Effector memory CD8-positive, alpha-beta T cell (primary cell): ENCODE results near the gene PHKA2.

Source experiments
- ATAC-seq: fragments of 150-1000 bp; cut with Tn5 transposase; replicated peaks from 2 replicates; pipeline ENCODE4 v1.10.0; 2021; ENCODE audit warnings: mild to moderate bottlenecking, moderate library complexity
- DNase-seq, 3 experiments: peaks; one replicate each; pipeline ENCODE4 v3.0.0; 2021
- H3K27ac Mint-ChIP-seq, 2 donors: one replicate each; pipeline ENCODE4 v1.8.0; 2022; ENCODE audit warnings: mild to moderate bottlenecking in 2 of 2, mixed read lengths in 2 of 2, moderate library complexity in 2 of 2
- H3K27me3 Mint-ChIP-seq, 2 donors: one replicate each; pipeline ENCODE4 v1.8.0; 2022; ENCODE audit warnings: mixed read lengths in 2 of 2
- H3K36me3 Mint-ChIP-seq: one replicate; pipeline ENCODE4 v1.8.0; 2022; ENCODE audit warnings: mild to moderate bottlenecking, moderate library complexity, mixed read lengths; ENCODE audit not compliant: insufficient read depth
- H3K4me1 Mint-ChIP-seq, 2 donors: one replicate each; pipeline ENCODE4 v1.8.0; 2022; ENCODE audit warnings: low read depth in 2 of 2, mixed read lengths in 2 of 2
- H3K4me3 Mint-ChIP-seq, 2 donors: one replicate each; pipeline ENCODE4 v1.8.0; 2022; ENCODE audit warnings: mild to moderate bottlenecking in 2 of 2, mixed read lengths in 2 of 2, moderate library complexity in 2 of 2
- H3K9me3 Mint-ChIP-seq, 2 donors: one replicate each; pipeline ENCODE4 v1.8.0; 2022; ENCODE audit warnings: mixed read lengths in 2 of 2

The PHKA2 gene

GRCh38 chrX:18898091-18898490 is 85.8 kb downstream of the PHKA2 start:
- H3K4me3 Mint-ChIP-seq = no peak overlapping the region
- DNase-seq = no peak
- no peak for ATAC-seq
- H3K27me3 Mint-ChIP-seq = no peaks in the 10 kb centered on the region
- peak overlapping the region in 1 of 2 donors; percentile 15 for H3K27ac Mint-ChIP-seq
- H3K36me3 Mint-ChIP-seq = peaks cover 9% of the 10 kb centered on the region
- no peaks in the 10 kb centered on the region for H3K4me1 Mint-ChIP-seq
- H3K9me3 Mint-ChIP-seq = no peaks in the 10 kb centered on the region

DNA sequence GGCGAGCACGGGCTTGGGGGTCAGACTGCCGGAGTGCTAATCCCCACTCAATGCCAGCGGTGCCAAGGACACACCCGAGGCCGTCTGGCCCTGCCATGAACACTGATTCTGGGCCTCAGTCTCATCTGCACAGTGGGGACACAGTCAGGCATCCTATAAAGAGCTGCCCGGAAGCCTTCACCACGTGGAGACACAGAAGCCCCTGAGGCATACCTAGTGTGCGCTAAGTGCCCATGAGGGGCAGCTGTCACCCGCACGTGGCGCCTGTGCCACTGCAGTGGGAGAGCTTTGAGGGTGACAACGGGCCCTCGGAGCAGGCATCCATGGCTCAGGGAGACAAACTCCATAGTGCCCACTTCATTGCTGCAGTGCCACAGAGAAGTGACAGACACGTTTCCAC is 86.3 kb downstream of the PHKA2 start:
- no peak for ATAC-seq
- Mint-ChIP-seq H3K27ac (peak overlapping the region in 1 of 2 donors; percentile 15), H3K4me1 (no peaks in the 10 kb centered on the region), H3K9me3 (no peaks in the 10 kb centered on the region), H3K36me3 (peaks cover 7% of the 10 kb centered on the region), H3K4me3 (no peak overlapping the region), H3K27me3 (no peaks in the 10 kb centered on the region)
- DNase-seq = no peak

DNA sequence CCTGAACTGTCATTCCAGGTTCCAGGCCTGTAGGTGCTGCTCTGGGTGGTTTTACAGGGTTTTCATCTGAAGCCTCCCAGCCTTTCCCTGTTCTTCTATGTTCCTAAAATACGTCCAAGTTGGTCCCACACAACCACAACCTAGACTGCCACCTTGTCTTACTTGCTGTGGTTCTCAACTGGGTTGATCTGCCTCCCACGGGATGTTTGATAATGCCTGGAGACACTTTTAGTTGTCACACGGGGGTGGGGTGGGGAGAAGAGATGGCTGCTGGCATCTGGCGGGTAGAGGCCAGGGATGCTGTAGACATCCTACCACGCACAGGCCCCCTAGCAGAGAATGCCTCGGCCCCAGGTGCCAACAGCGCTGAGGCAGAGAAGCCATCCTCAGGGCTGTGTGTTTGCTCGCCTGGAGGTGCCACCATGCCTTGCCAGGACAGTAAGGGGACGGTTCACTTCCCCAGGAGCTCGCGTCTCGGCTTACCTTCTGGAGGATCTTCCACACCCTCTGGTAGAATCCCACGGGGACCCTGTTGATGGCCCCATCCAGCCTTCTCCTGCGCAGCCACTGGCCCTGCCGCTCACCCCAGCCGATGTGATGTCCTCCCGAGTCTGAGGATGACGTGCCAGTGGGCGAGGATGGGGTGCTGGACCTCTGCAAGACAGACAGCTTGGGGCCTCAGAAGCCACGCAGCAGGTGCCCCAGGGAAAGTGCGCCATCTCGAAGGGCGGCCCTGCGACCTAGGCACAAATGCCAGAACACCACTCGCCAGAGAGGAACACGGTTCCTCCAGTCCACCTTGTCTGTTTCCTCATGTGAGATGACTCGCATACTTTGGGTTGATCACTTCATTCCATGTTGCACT is 87.0 kb downstream of the PHKA2 start:
- no peak overlapping the region for H3K27ac Mint-ChIP-seq
- H3K4me1 Mint-ChIP-seq = no peaks in the 10 kb centered on the region
- no peaks in the 10 kb centered on the region for H3K9me3 Mint-ChIP-seq
- no peaks in the 10 kb centered on the region for H3K27me3 Mint-ChIP-seq
- ATAC-seq (no peak), DNase-seq (no peak)
- peaks cover 4% of the 10 kb centered on the region for H3K36me3 Mint-ChIP-seq
- no peak overlapping the region for H3K4me3 Mint-ChIP-seq

DNA sequence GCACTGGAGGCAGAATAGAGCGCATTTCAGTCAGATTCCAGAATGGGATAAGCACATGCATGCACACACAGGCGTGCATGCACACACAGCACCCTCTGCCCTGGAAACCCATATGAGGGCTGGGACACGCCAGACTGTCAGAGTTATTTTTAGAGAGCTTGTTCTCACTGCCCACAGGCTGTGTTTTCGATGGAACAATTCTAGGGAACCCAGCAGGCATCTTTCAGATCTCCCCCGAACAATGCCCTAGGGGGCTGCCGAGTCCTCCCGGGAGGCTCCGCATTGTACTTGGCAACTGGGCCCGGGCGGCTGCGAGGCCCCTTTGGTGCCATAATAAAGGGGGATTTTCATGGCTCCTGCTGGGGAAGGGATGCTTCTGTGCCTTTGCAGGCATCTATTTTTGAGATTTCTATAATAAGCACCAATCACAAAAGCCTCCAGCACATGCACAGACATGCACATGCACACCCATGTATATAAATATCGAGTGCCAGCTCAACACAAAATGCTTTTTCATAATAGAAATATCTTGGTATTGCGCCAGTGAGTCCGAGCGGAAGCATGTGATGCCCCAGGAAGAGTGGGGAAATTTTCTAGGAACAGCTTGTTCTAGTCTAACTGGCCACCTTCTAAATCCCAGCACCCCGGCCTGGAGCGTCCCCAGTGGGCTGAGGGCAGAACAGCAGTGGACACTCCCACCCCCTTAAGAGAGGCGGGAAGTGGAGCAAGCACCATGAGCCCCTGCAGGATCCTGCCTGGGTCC is 88.5 kb downstream of the PHKA2 start:
- no peaks in the 10 kb centered on the region for H3K27me3 Mint-ChIP-seq
- no peak for DNase-seq
- H3K9me3 Mint-ChIP-seq = no peaks in the 10 kb centered on the region
- no peak overlapping the region for H3K4me3 Mint-ChIP-seq
- H3K4me1 Mint-ChIP-seq = no peaks in the 10 kb centered on the region
- ATAC-seq = no peak
- H3K27ac Mint-ChIP-seq = no peak overlapping the region
- peaks cover 3% of the 10 kb centered on the region for H3K36me3 Mint-ChIP-seq

GRCh38 chrX:18894156-18894555 is 89.8 kb downstream of the PHKA2 start:
- DNase-seq (no peak), ATAC-seq (no peak)
- H3K27me3 Mint-ChIP-seq = no peaks in the 10 kb centered on the region
- H3K4me1 Mint-ChIP-seq = no peaks in the 10 kb centered on the region
- no peak overlapping the region for H3K4me3 Mint-ChIP-seq
- H3K9me3 Mint-ChIP-seq = no peaks in the 10 kb centered on the region
- no peaks in the 10 kb centered on the region for H3K36me3 Mint-ChIP-seq
- H3K27ac Mint-ChIP-seq = no peak overlapping the region

GRCh38 chrX:18893536-18893935 is 90.4 kb downstream of the PHKA2 start:
- Mint-ChIP-seq H3K4me3 (no peak overlapping the region), H3K36me3 (no peaks in the 10 kb centered on the region), H3K4me1 (no peaks in the 10 kb centered on the region), H3K9me3 (no peaks in the 10 kb centered on the region), H3K27ac (no peak overlapping the region), H3K27me3 (no peaks in the 10 kb centered on the region)
- DNase-seq (no peak), ATAC-seq (no peak)

- no peaks in the 10 kb centered on the region for H3K4me1 Mint-ChIP-seq
- no peak overlapping the region for H3K4me3 Mint-ChIP-seq
- H3K27me3 Mint-ChIP-seq = no peaks in the 10 kb centered on the region
- H3K27ac Mint-ChIP-seq = no peak overlapping the region
- ATAC-seq (no peak), DNase-seq (no peak)
- H3K9me3 Mint-ChIP-seq = no peaks in the 10 kb centered on the region
- no peaks in the 10 kb centered on the region for H3K36me3 Mint-ChIP-seq
Observed at GRCh38 chrX:18892899-18893298, 91.0 kb downstream of the PHKA2 start.

DNA sequence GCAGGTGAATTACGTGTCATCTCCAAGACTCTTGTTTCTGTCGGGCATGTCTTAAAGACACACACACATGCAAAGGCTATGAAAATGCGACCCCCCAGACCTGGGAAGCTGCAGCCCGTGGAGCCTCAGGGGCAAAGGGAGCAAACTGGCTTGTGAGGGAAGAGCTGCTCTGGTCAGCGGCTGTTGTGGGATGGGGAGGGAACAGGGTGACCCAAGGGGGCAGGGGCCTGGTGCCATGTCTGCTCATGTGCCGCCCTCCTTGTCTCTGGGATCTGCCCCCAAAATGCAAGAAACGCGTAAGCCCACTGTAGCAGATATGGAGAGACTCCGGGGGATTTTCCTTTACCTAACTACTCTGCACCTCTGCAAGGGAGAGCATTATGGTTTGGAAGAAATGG is 92.4 kb downstream of the PHKA2 start:
- Mint-ChIP-seq H3K4me3 (no peak overlapping the region), H3K36me3 (peaks cover 3% of the 10 kb centered on the region), H3K27ac (no peak overlapping the region), H3K4me1 (peaks cover 3 to 8% of the 10 kb centered on the region in 2 donors), H3K9me3 (no peaks in the 10 kb centered on the region), H3K27me3 (no peaks in the 10 kb centered on the region)
- ATAC-seq (no peak), DNase-seq (no peak)

DNA sequence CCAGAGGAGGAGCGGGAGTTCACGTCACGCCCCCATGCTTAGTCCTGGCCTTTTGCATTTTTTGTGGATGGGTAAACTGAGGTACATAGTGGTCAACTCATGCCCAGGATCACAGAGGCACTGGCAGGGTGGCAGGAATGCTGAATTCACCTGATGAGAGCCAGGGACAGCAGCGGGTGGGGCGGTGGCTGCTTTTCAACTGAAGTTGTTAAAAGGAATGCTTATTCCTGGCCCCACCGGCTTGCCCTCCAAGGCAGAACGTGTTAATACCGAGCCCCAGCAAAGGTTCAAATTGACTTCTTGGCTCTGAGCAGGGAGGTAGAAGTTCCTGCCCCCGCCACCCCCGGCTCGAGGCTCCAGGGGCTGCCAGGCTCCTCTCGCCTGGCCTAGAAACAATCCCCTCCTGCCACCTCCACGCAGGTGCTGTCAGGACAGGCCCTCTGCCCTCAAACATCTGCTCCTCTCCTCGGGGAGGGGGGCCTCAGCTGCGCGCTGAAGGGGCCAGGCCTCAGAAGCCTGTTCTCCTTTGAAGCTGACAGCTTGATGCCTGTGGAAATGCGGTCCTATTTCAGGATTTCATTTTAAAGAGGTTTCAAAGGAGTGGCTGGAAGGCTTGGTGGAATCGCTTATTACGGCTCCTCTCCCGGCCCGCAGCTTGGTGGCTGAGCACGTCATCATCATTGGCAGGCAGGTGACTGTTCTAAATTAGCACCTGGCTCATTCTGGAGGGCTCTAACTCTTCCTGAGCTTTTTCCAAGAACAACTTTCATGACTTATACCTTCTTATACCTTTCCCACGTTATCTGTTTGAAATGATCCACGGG is 93.0 kb downstream of the PHKA2 start:
- ATAC-seq = no peak
- no peaks in the 10 kb centered on the region for H3K9me3 Mint-ChIP-seq
- peaks cover 3% of the 10 kb centered on the region for H3K36me3 Mint-ChIP-seq
- no peak overlapping the region for H3K4me3 Mint-ChIP-seq
- peaks cover 9 to 13% of the 10 kb centered on the region in 2 donors for H3K4me1 Mint-ChIP-seq
- peak overlapping the region in 1 of 2 donors; percentile 74 for H3K27ac Mint-ChIP-seq
- H3K27me3 Mint-ChIP-seq = no peaks in the 10 kb centered on the region
- DNase-seq = no peak

GRCh38 chrX:18890049-18890381 is 93.9 kb downstream of the PHKA2 start:
- Mint-ChIP-seq H3K27me3 (no peaks in the 10 kb centered on the region), H3K36me3 (peaks cover 3% of the 10 kb centered on the region), H3K4me1 (peaks cover 16 to 22% of the 10 kb centered on the region in 2 donors), H3K27ac (peak overlapping the region; percentile 46 to 74), H3K4me3 (no peak overlapping the region), H3K9me3 (no peaks in the 10 kb centered on the region)
- ATAC-seq (no peak), DNase-seq (no peak)

DNA sequence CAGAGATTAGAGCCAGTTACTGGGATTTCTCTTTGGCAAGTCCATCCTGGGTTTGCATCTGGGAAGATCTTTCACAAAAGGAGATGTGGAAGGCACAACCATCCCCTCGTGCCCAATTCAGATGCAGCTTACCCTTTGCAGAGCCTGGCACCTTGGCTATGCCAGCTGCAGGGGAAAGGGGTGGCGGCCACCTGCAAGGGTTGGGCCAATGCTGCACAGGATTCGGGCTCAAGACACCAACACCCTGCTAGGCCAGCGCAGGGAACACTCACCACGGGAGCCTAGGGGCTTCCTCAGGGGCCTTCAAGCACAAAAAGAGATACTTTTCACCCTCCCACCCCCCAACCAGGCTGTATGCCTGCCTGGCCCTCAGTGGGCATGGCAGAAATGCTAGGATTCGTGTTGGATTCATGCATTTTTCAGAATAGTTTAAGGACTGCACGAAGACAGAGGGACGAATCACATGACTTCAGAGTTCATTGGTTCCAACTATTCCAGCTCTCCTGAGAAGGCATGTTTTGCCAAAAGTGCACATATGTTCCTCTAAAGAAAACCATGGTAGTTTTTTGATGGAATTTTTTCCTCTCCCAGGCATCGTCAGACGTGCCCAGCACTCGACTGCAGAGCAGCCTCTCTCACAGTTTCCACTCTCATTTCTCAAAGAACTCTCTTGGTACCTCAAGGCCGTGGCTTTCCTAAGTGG is 94.4 kb downstream of the PHKA2 start:
- no peak for DNase-seq
- Mint-ChIP-seq H3K27me3 (no peaks in the 10 kb centered on the region), H3K4me1 (peaks cover 16 to 22% of the 10 kb centered on the region in 2 donors), H3K4me3 (no peak overlapping the region), H3K36me3 (peaks cover 3% of the 10 kb centered on the region), H3K9me3 (no peaks in the 10 kb centered on the region), H3K27ac (peak overlapping the region; percentile 46 to 74)
- no peak for ATAC-seq

- Mint-ChIP-seq H3K27me3 (no peaks in the 10 kb centered on the region), H3K4me3 (no peak overlapping the region), H3K36me3 (peaks cover 3% of the 10 kb centered on the region), H3K9me3 (no peaks in the 10 kb centered on the region), H3K4me1 (peaks cover 16 to 24% of the 10 kb centered on the region in 2 donors), H3K27ac (peak overlapping the region in 1 of 2 donors; percentile 96)
- no peak for ATAC-seq
- no peak for DNase-seq
Observed at GRCh38 chrX:18888281-18888680, 95.6 kb downstream of the PHKA2 start.

DNA sequence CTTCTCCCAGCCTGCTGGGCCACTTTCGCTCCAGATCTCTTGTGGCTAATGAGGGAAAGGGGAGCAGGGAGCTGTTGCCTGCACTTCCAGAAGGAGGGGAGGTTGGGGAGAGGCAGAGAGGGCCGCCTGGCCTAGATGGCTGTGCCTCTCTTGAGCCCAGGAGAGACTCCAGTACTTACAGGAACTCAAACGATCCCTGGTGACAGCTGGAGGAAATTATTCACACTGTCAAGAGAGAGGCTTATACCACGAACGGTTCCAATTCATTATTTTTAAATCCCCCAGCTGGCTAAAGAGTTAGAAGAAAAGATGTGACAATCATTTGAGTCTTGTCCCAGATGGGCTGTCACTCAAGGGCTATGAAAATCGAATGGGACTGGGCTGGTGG is 96.1 kb downstream of the PHKA2 start:
- H3K27me3 Mint-ChIP-seq = no peaks in the 10 kb centered on the region
- H3K9me3 Mint-ChIP-seq = no peaks in the 10 kb centered on the region
- H3K27ac Mint-ChIP-seq = peak overlapping the region; percentile 92 to 96
- ATAC-seq (no peak), DNase-seq (no peak)
- H3K4me1 Mint-ChIP-seq = peaks cover 16 to 24% of the 10 kb centered on the region in 2 donors
- H3K4me3 Mint-ChIP-seq = peak overlapping the region in 1 of 2 donors; percentile 33
- H3K36me3 Mint-ChIP-seq = peaks cover 3% of the 10 kb centered on the region
